Endodermal cell (in vitro differentiated cells): ENCODE measurements around the gene RPGRIP1L. TPM values are rescaled to one million over a fixed set of nuclear protein-coding genes. Genes with fewer than 3 reads are reported as not detected.
A peak's percentile ranks its signal among the peaks of the same experiment; 100 is the strongest.

Experiments
- DNase-seq: peaks from one replicate; pipeline ENCODE4 v3.0.0-alpha.2; 2017
- H3K27ac ChIP-seq: 2 replicates; pipeline ENCODE4 v1.5.1; 2013; ENCODE audit warnings: mild to moderate bottlenecking, low read depth, low read length, moderate library complexity
- H3K27me3 ChIP-seq: 2 replicates; pipeline ENCODE4 v1.6.1; 2013; ENCODE audit warnings: mild to moderate bottlenecking, low read length, moderate library complexity; ENCODE audit not compliant: insufficient read depth, control insufficient read depth, poor library complexity, severe bottlenecking
- H3K36me3 ChIP-seq: 2 replicates; pipeline ENCODE4 v1.7.0; 2013; ENCODE audit warnings: mild to moderate bottlenecking, low read length, moderate library complexity; ENCODE audit not compliant: control insufficient read depth, insufficient read depth
- H3K4me1 ChIP-seq: one replicate; pipeline ENCODE4 v1.7.0; 2013; ENCODE audit warnings: low read length; ENCODE audit not compliant: control insufficient read depth, insufficient read depth
- H3K4me3 ChIP-seq: 2 replicates; pipeline ENCODE4 v1.5.1; 2013; ENCODE audit warnings: mild to moderate bottlenecking, low read length, moderate library complexity
- H3K9ac ChIP-seq: 2 replicates; pipeline ENCODE4 v1.6.1; 2013; ENCODE audit warnings: mild to moderate bottlenecking, low read length, moderate library complexity; ENCODE audit not compliant: poor library complexity, severe bottlenecking; ENCODE audit errors: extremely low read depth
- H3K9me3 ChIP-seq: 2 replicates; pipeline ENCODE4 v1.6.1; 2013; ENCODE audit warnings: mild to moderate bottlenecking, low read length, moderate library complexity; ENCODE audit not compliant: control insufficient read depth
- H3K27ac Mint-ChIP-seq: 2 replicates; pipeline ENCODE4 v1.8.0; 2020; ENCODE audit warnings: mixed read lengths
- H3K27me3 Mint-ChIP-seq: 2 replicates; pipeline ENCODE4 v1.8.0; 2021; ENCODE audit warnings: mild to moderate bottlenecking, mixed read lengths; ENCODE audit not compliant: insufficient read depth
- H3K36me3 Mint-ChIP-seq: 2 replicates; pipeline ENCODE4 v1.8.0; 2020; ENCODE audit warnings: low read depth, mixed read lengths
- H3K4me1 Mint-ChIP-seq: 2 replicates; pipeline ENCODE4 v1.8.0; 2020; ENCODE audit warnings: mixed read lengths
- H3K4me3 Mint-ChIP-seq: 2 replicates; pipeline ENCODE4 v1.8.0; 2020; ENCODE audit warnings: mild to moderate bottlenecking, moderate library complexity, mixed read lengths
- H3K9me3 Mint-ChIP-seq: 2 replicates; pipeline ENCODE4 v1.8.0; 2020; ENCODE audit warnings: mild to moderate bottlenecking, mixed read lengths
- CTCF ChIP-seq: fragments of 200-600 bp; sonication (generic); conservative IDR thresholded peaks from 2 replicates; pipeline ENCODE4 v1.5.0; 2021; ENCODE audit warnings: antibody characterized with exemption, mild to moderate bottlenecking
- WGBS, 2 experiments: methylation state at CpG; one replicate each; pipeline versions ENCODE4 v1.1.5 to v1.1.7; 2013; ENCODE audit warnings: missing lambda C conversion rate in 2 of 2, mixed read lengths in 1 of 2; ENCODE audit not compliant: insufficient coverage in 1 of 2, insufficient read length in 1 of 2; 5-methylcytosine and 5-hydroxymethylcytosine counted together
- total RNA-seq, 2 donors: library from RNA; stranded (reverse); fragmentation: NEBNext Ultra II Directional in 1 of 2; extraction: Animal tissue kit (Norgen Biotek cat#: 25700) in 1 of 2; gene quantifications; 2 replicates in 1 of 2; 3 replicates in 1 of 2; pipeline ENCODE4 v1.2.1, GENCODE V29; 2021

RPGRIP1L gene
- total RNA-seq, 2 donors from 2014 or later, result 15.9 to 19.8 TPM

- no peak overlapping the region for H3K9ac ChIP-seq
- H3K27me3 ChIP-seq, result no peaks in the 10 kb centered on the region
- Mint-ChIP-seq H3K27ac (no peak overlapping the region), H3K36me3 (no peaks in the 10 kb centered on the region), H3K4me1 (peaks cover 5% of the 10 kb centered on the region), H3K27me3 (peaks cover 4% of the 10 kb centered on the region), H3K4me3 (no peak overlapping the region), H3K9me3 (peaks cover 13% of the 10 kb centered on the region)
- no peak overlapping the region for H3K27ac ChIP-seq
- peaks cover 14% of the 10 kb centered on the region for H3K9me3 ChIP-seq
- H3K36me3 ChIP-seq, result no peaks in the 10 kb centered on the region
- no peak for DNase-seq
- no peak overlapping the region for H3K4me3 ChIP-seq
- 95 to 97% methylated on average over 5 to 8 of the region's 8 CpGs for WGBS, 2 experiments
- no peaks in the 10 kb centered on the region for H3K4me1 ChIP-seq
- no peak for TF ChIP-seq CTCF
Measured at GRCh38 chr16:53556521-53556920, 147.1 kb downstream of the RPGRIP1L start.

GRCh38 chr16:53549970-53550690 lies 153.5 kb downstream of the RPGRIP1L start:
- no peak overlapping the region for H3K27ac Mint-ChIP-seq
- H3K4me1 Mint-ChIP-seq, result peaks cover 31% of the 10 kb centered on the region
- H3K4me3 ChIP-seq, result no peak overlapping the region
- H3K4me1 ChIP-seq, result no peaks in the 10 kb centered on the region
- no peak overlapping the region for H3K4me3 Mint-ChIP-seq
- H3K27me3 ChIP-seq, result no peaks in the 10 kb centered on the region
- no peaks in the 10 kb centered on the region for H3K9me3 Mint-ChIP-seq
- no peak overlapping the region for H3K27ac ChIP-seq
- peak; percentile 87 for TF ChIP-seq CTCF
- peaks cover 15% of the 10 kb centered on the region for H3K27me3 Mint-ChIP-seq
- peak; percentile 83 for DNase-seq
- no peaks in the 10 kb centered on the region for H3K9me3 ChIP-seq
- H3K9ac ChIP-seq, result no peak overlapping the region
- no peaks in the 10 kb centered on the region for H3K36me3 Mint-ChIP-seq
- H3K36me3 ChIP-seq, result no peaks in the 10 kb centered on the region
- WGBS, 2 experiments, result 35 to 42% methylated on average over 14 to 18 of the region's 18 CpGs

Other genes starting within 250 kb of the RPGRIP1L start
- 10 to 100 TPM; 18.3 to 21.3 TPM for gene AKTIP, start 200.7 kb downstream of the RPGRIP1L start, total RNA-seq
- 100 to 1,000 TPM in 1 of 2 donors, 10 to 100 TPM in 1; 80.3 to 102 TPM for gene FTO, start 297 bp upstream of the RPGRIP1L start, total RNA-seq